SK-N-MC (cell line): ENCODE results near the gene CDK5RAP1.

Experiments
- EZH2 ChIP-seq: fragments of 200-600 bp; sonication (generic); IDR thresholded peaks from one replicate; pipeline ENCODE4 v1.6.1; 2017; ENCODE audit warnings: antibody characterized with exemption
- FOXP2 ChIP-seq: optimal IDR thresholded peaks from 2 replicates; pipeline ENCODE3; 2011; ENCODE audit warnings: mild to moderate bottlenecking, moderate library complexity; ENCODE audit not compliant: insufficient read depth; ENCODE audit errors: extremely low read length, control extremely low read depth
- POLR2AphosphoS5 ChIP-seq: IDR thresholded peaks from 2 replicates; pipeline ENCODE4 v1.6.1; 2012; ENCODE audit warnings: mild to moderate bottlenecking, low read depth, low read length, borderline replicate concordance

- TF ChIP-seq EZH2 (no peak), POLR2AphosphoS5 (no peak), FOXP2 (no peak)
These were observed 11.1 kb upstream of the CDK5RAP1 start for GRCh38 chr20:33412484-33412838.
